ENCODE measurements around the gene ZNF488.

DNA sequence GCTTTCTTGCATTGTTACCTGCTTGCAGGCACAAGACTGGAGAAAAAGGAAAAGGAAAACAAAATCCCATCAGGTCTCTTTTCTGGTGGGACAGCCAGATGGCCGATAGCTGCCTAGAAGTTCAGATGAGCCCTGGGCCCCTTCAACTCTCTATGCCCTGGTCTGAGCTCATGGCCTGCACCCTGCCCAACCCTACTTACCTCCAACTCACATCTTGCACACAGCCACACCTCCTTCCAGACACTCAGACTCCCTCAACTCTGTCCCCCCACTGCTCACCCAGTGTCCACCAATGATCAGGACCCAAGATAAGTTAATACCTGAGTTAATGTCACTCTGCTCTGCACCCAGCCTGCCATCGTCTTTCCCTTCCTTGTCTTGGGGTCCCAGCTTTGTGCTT, 25.0 kb downstream of the ZNF488 start:
- TF ChIP-seq POLR2AphosphoS5 (IDR thresholded peaks at IDR 0.05; ENCODE audit: borderline replicate concordance, low read depth, low read length) = no peak
- TF ChIP-seq EZH2 (IDR thresholded peaks at IDR 0.05) = no peak

Data from SK-N-MC (cell line).